Neural progenitor cell (in vitro differentiated cells): Measurements from ENCODE around the gene DCC. TPM values are rescaled to one million over a fixed set of nuclear protein-coding genes. Genes with fewer than 3 reads are reported as not detected.

ENCODE experiments used
- DNase-seq: peaks from one replicate; pipeline ENCODE4 v3.0.0-alpha.2; 2016; ENCODE audit warnings: low spot score
- H2AFZ ChIP-seq: fragments of 200-600 bp; sonication (generic); replicated peaks from 2 replicates; pipeline ENCODE4 v1.6.1; 2016; ENCODE audit warnings: antibody characterized with exemption
- H3F3A ChIP-seq: fragments of 200-600 bp; sonication (generic); 2 replicates; pipeline ENCODE4 v1.6.1; 2016; ENCODE audit warnings: antibody characterized with exemption, low read depth
- H3K27ac ChIP-seq: fragments of 200-600 bp; sonication (generic); 2 replicates; pipeline ENCODE4 v1.5.1; 2016; ENCODE audit warnings: mild to moderate bottlenecking
- H3K27me3 ChIP-seq: fragments of 200-600 bp; sonication (generic); 2 replicates; pipeline ENCODE4 v1.6.1; 2016; ENCODE audit warnings: mild to moderate bottlenecking, moderate library complexity
- H3K36me3 ChIP-seq: fragments of 200-600 bp; sonication (generic); 2 replicates; pipeline ENCODE4 v1.5.1; 2016
- H3K4me1 ChIP-seq: fragments of 200-600 bp; sonication (generic); 2 replicates; pipeline ENCODE4 v1.6.1; 2016; ENCODE audit warnings: mixed run types
- H3K4me2 ChIP-seq: fragments of 200-600 bp; sonication (generic); 2 replicates; pipeline ENCODE4 v1.6.1; 2016
- H3K4me3 ChIP-seq: fragments of 200-600 bp; sonication (generic); 2 replicates; pipeline ENCODE4 v1.5.1; 2016
- H3K79me2 ChIP-seq: fragments of 200-600 bp; sonication (generic); 2 replicates; pipeline ENCODE4 v1.6.1; 2016; ENCODE audit warnings: low read depth
- H3K9ac ChIP-seq: fragments of 200-600 bp; sonication (generic); 2 replicates; pipeline ENCODE4 v1.6.1; 2016
- H3K9me3 ChIP-seq: fragments of 200-600 bp; sonication (generic); 2 replicates; pipeline ENCODE4 v1.5.1; 2016; ENCODE audit warnings: low read depth
- H4K20me1 ChIP-seq: fragments of 200-600 bp; sonication (generic); 2 replicates; pipeline ENCODE4 v1.6.1; 2016; ENCODE audit warnings: low read depth
- H3K27ac Mint-ChIP-seq: 3 replicates; pipeline ENCODE4 v1.8.0; 2021; ENCODE audit warnings: mixed read lengths
- H3K27me3 Mint-ChIP-seq: 2 replicates; pipeline ENCODE4 v1.8.0; 2022; ENCODE audit warnings: low read depth, mild to moderate bottlenecking, inconsistent platforms, moderate library complexity, mixed read lengths; ENCODE audit not compliant: insufficient read depth
- H3K36me3 Mint-ChIP-seq: 3 replicates; pipeline ENCODE4 v1.8.0; 2021; ENCODE audit warnings: mixed read lengths
- H3K4me1 Mint-ChIP-seq: 3 replicates; pipeline ENCODE4 v1.8.0; 2021; ENCODE audit warnings: mixed read lengths
- H3K4me3 Mint-ChIP-seq: 3 replicates; pipeline ENCODE4 v1.8.0; 2021; ENCODE audit warnings: mild to moderate bottlenecking, moderate library complexity, mixed read lengths
- H3K9me3 Mint-ChIP-seq: 3 replicates; pipeline ENCODE4 v1.8.0; 2020; ENCODE audit warnings: mixed read lengths
- EZH2 ChIP-seq: fragments of 200-600 bp; sonication (generic); IDR thresholded peaks from 2 replicates; pipeline ENCODE4 v1.6.1; 2017; ENCODE audit warnings: antibody characterized with exemption, mild to moderate bottlenecking, moderate library complexity
- EZH2phosphoT487 ChIP-seq: fragments of 200-600 bp; sonication (generic); IDR thresholded peaks from 2 replicates; pipeline ENCODE4 v1.6.1; 2017; ENCODE audit warnings: antibody characterized with exemption
- total RNA-seq: library from RNA; depleted of rRNA; stranded (reverse); fragments of >200 nt; gene quantifications from 2 replicates; pipeline ENCODE4 v1.2.3, GENCODE V29; 2015; ENCODE audit warnings: low replicate concordance
- TF ChIP-seq, protein P1 (sequence below): fragments of 200-600 bp; sonication (generic); IDR thresholded peaks from 2 replicates; pipeline ENCODE4 v1.5.1; 2017; ENCODE audit warnings: antibody characterized with exemption, mild to moderate bottlenecking

DCC gene
- total RNA-seq, 1 donor from 2014 or later, result 0.41 TPM

DNA sequence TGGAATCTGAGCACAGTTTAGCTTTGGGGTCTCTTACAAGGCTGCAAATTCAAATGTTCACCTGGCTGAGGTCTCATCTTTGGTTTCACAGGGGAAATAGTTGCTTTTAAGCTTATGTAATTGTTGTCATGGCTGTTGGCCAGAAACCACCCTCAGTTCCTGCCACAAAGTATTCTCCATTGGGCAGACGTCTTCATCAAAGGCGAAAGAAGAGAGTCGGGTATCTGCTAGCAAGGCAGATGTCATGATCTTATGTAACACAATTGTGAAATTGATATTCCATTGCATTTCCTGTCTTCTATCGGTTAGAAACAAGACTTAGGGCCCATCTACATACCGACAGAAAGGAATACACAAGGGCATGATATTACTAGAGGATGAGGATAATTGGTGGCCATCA lies 1068.3 kb downstream of the DCC start:
- Mint-ChIP-seq H3K9me3 (no peaks in the 10 kb centered on the region), H3K4me1 (no peaks in the 10 kb centered on the region), H3K27ac (no peak overlapping the region), H3K27me3 (no peaks in the 10 kb centered on the region), H3K36me3 (peaks cover 3% of the 10 kb centered on the region), H3K4me3 (no peak overlapping the region)
- Histone ChIP-seq H3F3A (no peaks in the 10 kb centered on the region), H4K20me1 (no peaks in the 10 kb centered on the region), H2AFZ (no peak overlapping the region), H3K79me2 (no peaks in the 10 kb centered on the region), H3K4me3 (no peak overlapping the region), H3K4me2 (no peak overlapping the region), H3K27me3 (no peaks in the 10 kb centered on the region), H3K36me3 (no peaks in the 10 kb centered on the region), H3K27ac (no peak overlapping the region), H3K9me3 (no peaks in the 10 kb centered on the region), H3K4me1 (no peaks in the 10 kb centered on the region), H3K9ac (no peak overlapping the region)
- no peak for DNase-seq
- TF ChIP-seq, protein P1, sequence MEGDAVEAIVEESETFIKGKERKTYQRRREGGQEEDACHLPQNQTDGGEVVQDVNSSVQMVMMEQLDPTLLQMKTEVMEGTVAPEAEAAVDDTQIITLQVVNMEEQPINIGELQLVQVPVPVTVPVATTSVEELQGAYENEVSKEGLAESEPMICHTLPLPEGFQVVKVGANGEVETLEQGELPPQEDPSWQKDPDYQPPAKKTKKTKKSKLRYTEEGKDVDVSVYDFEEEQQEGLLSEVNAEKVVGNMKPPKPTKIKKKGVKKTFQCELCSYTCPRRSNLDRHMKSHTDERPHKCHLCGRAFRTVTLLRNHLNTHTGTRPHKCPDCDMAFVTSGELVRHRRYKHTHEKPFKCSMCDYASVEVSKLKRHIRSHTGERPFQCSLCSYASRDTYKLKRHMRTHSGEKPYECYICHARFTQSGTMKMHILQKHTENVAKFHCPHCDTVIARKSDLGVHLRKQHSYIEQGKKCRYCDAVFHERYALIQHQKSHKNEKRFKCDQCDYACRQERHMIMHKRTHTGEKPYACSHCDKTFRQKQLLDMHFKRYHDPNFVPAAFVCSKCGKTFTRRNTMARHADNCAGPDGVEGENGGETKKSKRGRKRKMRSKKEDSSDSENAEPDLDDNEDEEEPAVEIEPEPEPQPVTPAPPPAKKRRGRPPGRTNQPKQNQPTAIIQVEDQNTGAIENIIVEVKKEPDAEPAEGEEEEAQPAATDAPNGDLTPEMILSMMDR, result no peak
- TF ChIP-seq EZH2, result no peak
- no peak for TF ChIP-seq EZH2phosphoT487

DNA sequence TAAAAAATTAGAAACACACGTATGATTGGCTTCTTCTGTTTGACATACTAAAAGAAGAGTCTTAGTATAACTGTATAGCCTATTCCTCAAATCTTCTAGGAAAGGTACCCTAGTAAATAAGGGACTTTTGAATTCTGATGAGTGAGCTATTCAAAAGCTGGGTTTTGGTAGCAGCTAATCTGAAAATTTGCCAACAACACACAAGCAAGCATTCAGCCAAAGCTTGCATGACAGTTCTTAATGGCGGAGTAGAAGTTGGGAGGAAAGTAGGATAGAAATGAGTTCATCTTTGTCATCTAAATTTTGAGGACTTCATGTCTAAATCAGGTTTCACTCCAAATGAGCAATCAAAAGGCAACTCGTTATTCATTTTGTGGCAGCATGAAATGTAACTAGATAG lies 1071.5 kb downstream of the DCC start:
- Histone ChIP-seq H3K36me3 (no peaks in the 10 kb centered on the region), H3K9me3 (no peaks in the 10 kb centered on the region), H3K9ac (no peak overlapping the region), H3K4me3 (no peak overlapping the region), H2AFZ (no peak overlapping the region), H4K20me1 (no peaks in the 10 kb centered on the region), H3K27ac (no peak overlapping the region), H3K79me2 (no peaks in the 10 kb centered on the region), H3K4me1 (peaks cover 4% of the 10 kb centered on the region), H3K27me3 (no peaks in the 10 kb centered on the region), H3K4me2 (no peak overlapping the region), H3F3A (no peaks in the 10 kb centered on the region)
- peaks cover 6% of the 10 kb centered on the region for H3K4me1 Mint-ChIP-seq
- no peak for TF ChIP-seq EZH2
- TF ChIP-seq, protein P1, result no peak
- no peak for TF ChIP-seq EZH2phosphoT487
- peaks cover 3% of the 10 kb centered on the region for H3K36me3 Mint-ChIP-seq
- H3K27me3 Mint-ChIP-seq, result no peaks in the 10 kb centered on the region
- no peak overlapping the region for H3K27ac Mint-ChIP-seq
- no peak for DNase-seq
- no peak overlapping the region for H3K4me3 Mint-ChIP-seq
- H3K9me3 Mint-ChIP-seq, result no peaks in the 10 kb centered on the region

DNA sequence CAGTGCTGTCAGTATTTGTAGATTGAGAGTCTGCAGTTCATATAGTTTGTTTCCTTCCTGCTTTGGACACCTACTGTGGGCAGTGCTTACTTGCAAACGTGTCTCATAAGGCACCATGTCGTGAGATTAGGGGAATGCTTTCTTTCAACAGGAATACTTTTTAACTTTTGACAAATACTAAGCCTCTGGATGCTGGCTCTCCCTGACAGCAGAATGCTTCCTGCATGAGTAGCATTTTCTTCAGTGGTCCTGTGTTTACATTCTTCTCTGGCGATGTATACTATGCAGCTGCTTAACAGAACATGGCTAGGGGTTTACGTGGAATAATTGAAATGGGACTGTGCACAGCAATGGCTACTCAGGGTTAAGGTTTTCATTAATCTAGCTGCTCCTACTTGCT lies 1077.0 kb downstream of the DCC start:
- Mint-ChIP-seq H3K4me3 (peak overlapping the region; percentile 44), H3K27me3 (no peaks in the 10 kb centered on the region), H3K9me3 (peaks cover 9% of the 10 kb centered on the region), H3K27ac (peak overlapping the region; percentile 86), H3K4me1 (peaks cover 24% of the 10 kb centered on the region), H3K36me3 (peaks cover 4% of the 10 kb centered on the region)
- peak overlapping the region; percentile 55 for H3K4me2 ChIP-seq
- no peaks in the 10 kb centered on the region for H3K79me2 ChIP-seq
- no peaks in the 10 kb centered on the region for H3K36me3 ChIP-seq
- no peaks in the 10 kb centered on the region for H4K20me1 ChIP-seq
- H3K27me3 ChIP-seq, result no peaks in the 10 kb centered on the region
- DNase-seq, result peak; percentile 58
- no peaks in the 10 kb centered on the region for H3F3A ChIP-seq
- no peaks in the 10 kb centered on the region for H3K9me3 ChIP-seq
- no peak overlapping the region for H3K9ac ChIP-seq
- TF ChIP-seq EZH2 (no peak), EZH2phosphoT487 (no peak)
- TF ChIP-seq, protein P1, result no peak
- peaks cover 27% of the 10 kb centered on the region for H3K4me1 ChIP-seq
- H3K27ac ChIP-seq, result peak overlapping the region; percentile 47
- no peak overlapping the region for H3K4me3 ChIP-seq
- H2AFZ ChIP-seq, result no peak overlapping the region
